HG03039 (cell line): Measurements from ENCODE around the gene ERC2.

Experiments used
- ATAC-seq: cut with Tn5 transposase; IDR thresholded peaks from one replicate; pipeline ENCODE4 v1.9.1; 2021; ENCODE audit warnings: mild to moderate bottlenecking, moderate library complexity; ENCODE audit not compliant: unreplicated experiment

Gene ERC2

GRCh38 chr3:56260262-56260661 lies 208.0 kb downstream of the ERC2 start:
- ATAC-seq = no peak

GRCh38 chr3:56257826-56258225 lies 210.4 kb downstream of the ERC2 start:
- no peak for ATAC-seq

- no peak for ATAC-seq
Observed at GRCh38 chr3:56254835-56255234, 213.4 kb downstream of the ERC2 start.

GRCh38 chr3:56253941-56254665 lies 214.2 kb downstream of the ERC2 start:
- ATAC-seq = no peak

- no peak for ATAC-seq
Observed at GRCh38 chr3:56251343-56251945, 216.8 kb downstream of the ERC2 start.

GRCh38 chr3:56248021-56248420 lies 220.2 kb downstream of the ERC2 start:
- no peak for ATAC-seq

GRCh38 chr3:56238299-56238698 lies 230.0 kb downstream of the ERC2 start:
- ATAC-seq = no peak

- ATAC-seq = no peak
Observed at GRCh38 chr3:56233742-56234141, 234.5 kb downstream of the ERC2 start.

GRCh38 chr3:56229311-56229710 lies 239.0 kb downstream of the ERC2 start:
- ATAC-seq = no peak

- no peak for ATAC-seq
Observed at GRCh38 chr3:56222866-56223265, 245.4 kb downstream of the ERC2 start.

GRCh38 chr3:56219894-56220805 lies 248.1 kb downstream of the ERC2 start:
- no peak for ATAC-seq

- ATAC-seq = no peak
Observed at GRCh38 chr3:56209982-56210751, 258.1 kb downstream of the ERC2 start.

GRCh38 chr3:56207922-56208321 lies 260.3 kb downstream of the ERC2 start:
- no peak for ATAC-seq

GRCh38 chr3:56205406-56205805 lies 262.9 kb downstream of the ERC2 start:
- no peak for ATAC-seq

GRCh38 chr3:56202997-56203396 lies 265.3 kb downstream of the ERC2 start:
- no peak for ATAC-seq

GRCh38 chr3:56201407-56201806 lies 266.9 kb downstream of the ERC2 start:
- no peak for ATAC-seq

GRCh38 chr3:56200251-56200650 lies 268.0 kb downstream of the ERC2 start:
- no peak for ATAC-seq

GRCh38 chr3:56197991-56198390 lies 270.3 kb downstream of the ERC2 start:
- ATAC-seq = no peak

GRCh38 chr3:56197259-56197965 lies 270.9 kb downstream of the ERC2 start:
- ATAC-seq = no peak

GRCh38 chr3:56196700-56197099 lies 271.6 kb downstream of the ERC2 start:
- ATAC-seq = no peak
